ENCODE measurements around the gene MAP1B. TPM values are rescaled to one million over a fixed set of nuclear protein-coding genes. Genes with fewer than 3 reads are reported as not detected.

MAP1B gene
- total RNA-seq, 1 donor from 2014 or later = 2,530 TPM

DNA sequence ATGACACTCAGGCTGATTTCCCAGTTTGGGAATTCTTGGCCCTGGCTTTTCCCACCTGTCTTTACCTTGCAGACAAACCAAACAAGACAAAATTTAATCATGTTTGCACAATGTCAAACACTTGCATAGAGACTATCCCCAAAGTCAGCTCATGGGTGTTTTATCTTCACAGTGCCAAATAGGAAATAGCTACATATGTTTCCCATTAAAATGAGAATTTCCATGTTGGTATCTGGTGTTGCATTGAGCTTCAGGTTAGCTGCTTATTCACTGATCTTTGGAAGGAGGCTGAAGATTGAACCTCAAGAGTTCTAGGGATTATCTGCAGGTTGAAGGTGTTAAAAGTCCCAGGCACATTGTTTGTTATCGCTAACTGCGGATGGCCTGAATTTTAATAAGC is 19.5 kb downstream of the MAP1B start:
- Mint-ChIP-seq H3K4me1 (ENCODE audit: low read depth, unreplicated experiment) (peaks cover 66% of the 10 kb centered on the region), H3K36me3 (ENCODE audit: unreplicated experiment) (peaks cover 12% of the 10 kb centered on the region), H3K9me3 (ENCODE audit: unreplicated experiment) (peaks cover 12% of the 10 kb centered on the region), H3K27me3 (ENCODE audit: unreplicated experiment) (peaks cover 15% of the 10 kb centered on the region), H3K27ac (ENCODE audit: unreplicated experiment) (peak overlapping the region; percentile 30), H3K4me3 (ENCODE audit: unreplicated experiment) (peak overlapping the region; percentile 45)
- DNase-seq = no peak
- TF ChIP-seq, protein P1, sequence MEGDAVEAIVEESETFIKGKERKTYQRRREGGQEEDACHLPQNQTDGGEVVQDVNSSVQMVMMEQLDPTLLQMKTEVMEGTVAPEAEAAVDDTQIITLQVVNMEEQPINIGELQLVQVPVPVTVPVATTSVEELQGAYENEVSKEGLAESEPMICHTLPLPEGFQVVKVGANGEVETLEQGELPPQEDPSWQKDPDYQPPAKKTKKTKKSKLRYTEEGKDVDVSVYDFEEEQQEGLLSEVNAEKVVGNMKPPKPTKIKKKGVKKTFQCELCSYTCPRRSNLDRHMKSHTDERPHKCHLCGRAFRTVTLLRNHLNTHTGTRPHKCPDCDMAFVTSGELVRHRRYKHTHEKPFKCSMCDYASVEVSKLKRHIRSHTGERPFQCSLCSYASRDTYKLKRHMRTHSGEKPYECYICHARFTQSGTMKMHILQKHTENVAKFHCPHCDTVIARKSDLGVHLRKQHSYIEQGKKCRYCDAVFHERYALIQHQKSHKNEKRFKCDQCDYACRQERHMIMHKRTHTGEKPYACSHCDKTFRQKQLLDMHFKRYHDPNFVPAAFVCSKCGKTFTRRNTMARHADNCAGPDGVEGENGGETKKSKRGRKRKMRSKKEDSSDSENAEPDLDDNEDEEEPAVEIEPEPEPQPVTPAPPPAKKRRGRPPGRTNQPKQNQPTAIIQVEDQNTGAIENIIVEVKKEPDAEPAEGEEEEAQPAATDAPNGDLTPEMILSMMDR (IDR thresholded peaks at IDR 0.05; ENCODE audit: partially characterized antibody, unreplicated experiment) = no peak

DNA sequence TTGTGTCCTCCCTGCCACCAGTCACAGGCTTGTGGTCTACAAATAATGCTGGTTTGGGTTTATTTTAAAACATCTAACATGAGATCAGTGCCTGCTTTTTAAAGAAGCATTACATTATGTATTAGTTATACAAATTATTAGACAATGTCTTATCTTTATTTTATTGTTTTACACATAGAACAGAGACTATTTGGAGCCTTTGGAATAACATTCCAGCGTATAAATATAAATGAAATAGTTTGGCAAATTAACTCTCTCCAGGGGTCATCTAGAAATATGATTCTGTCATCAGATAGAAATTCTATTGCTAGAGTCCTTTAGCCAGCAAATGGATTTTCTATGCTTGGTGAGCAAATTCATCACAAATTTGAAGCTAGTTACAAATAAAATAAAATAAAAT is 22.4 kb downstream of the MAP1B start:
- no peak for DNase-seq
- H3K4me1 Mint-ChIP-seq (ENCODE audit: low read depth, unreplicated experiment) = peaks cover 65% of the 10 kb centered on the region
- peak overlapping the region; percentile 31 for H3K27ac Mint-ChIP-seq (ENCODE audit: unreplicated experiment)
- TF ChIP-seq, protein P1 (IDR thresholded peaks at IDR 0.05; ENCODE audit: partially characterized antibody, unreplicated experiment) = no peak
- H3K27me3 Mint-ChIP-seq (ENCODE audit: unreplicated experiment) = peaks cover 9% of the 10 kb centered on the region
- peak overlapping the region; percentile 47 for H3K4me3 Mint-ChIP-seq (ENCODE audit: unreplicated experiment)
- peaks cover 15% of the 10 kb centered on the region for H3K9me3 Mint-ChIP-seq (ENCODE audit: unreplicated experiment)
- H3K36me3 Mint-ChIP-seq (ENCODE audit: unreplicated experiment) = peaks cover 4% of the 10 kb centered on the region

DNA sequence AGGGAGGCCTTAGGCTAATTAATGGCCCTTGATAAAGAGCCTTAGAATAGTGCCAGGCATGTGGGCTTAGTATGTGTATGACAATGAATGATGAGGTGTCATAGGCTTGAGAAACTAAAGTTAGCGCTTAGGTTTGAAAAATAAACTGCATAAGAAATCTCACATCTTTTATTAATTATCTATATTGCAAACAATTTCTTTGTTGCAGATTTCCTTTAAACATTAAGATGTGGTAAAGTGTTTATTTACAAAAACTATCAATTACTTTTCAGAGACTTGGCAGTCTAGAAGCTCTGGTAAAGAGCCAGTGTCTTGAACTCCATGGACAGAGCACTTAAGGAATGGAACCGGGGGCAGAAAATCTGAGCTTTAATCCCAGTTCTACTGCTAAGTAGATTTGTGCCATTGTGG is 23.1 kb downstream of the MAP1B start:
- DNase-seq = no peak
- Mint-ChIP-seq H3K27ac (ENCODE audit: unreplicated experiment) (no peak overlapping the region), H3K27me3 (ENCODE audit: unreplicated experiment) (peaks cover 7% of the 10 kb centered on the region), H3K36me3 (ENCODE audit: unreplicated experiment) (peaks cover 4% of the 10 kb centered on the region), H3K4me1 (ENCODE audit: low read depth, unreplicated experiment) (peaks cover 62% of the 10 kb centered on the region), H3K4me3 (ENCODE audit: unreplicated experiment) (no peak overlapping the region), H3K9me3 (ENCODE audit: unreplicated experiment) (peaks cover 15% of the 10 kb centered on the region)
- TF ChIP-seq, protein P1 (IDR thresholded peaks at IDR 0.05; ENCODE audit: partially characterized antibody, unreplicated experiment) = no peak

DNA sequence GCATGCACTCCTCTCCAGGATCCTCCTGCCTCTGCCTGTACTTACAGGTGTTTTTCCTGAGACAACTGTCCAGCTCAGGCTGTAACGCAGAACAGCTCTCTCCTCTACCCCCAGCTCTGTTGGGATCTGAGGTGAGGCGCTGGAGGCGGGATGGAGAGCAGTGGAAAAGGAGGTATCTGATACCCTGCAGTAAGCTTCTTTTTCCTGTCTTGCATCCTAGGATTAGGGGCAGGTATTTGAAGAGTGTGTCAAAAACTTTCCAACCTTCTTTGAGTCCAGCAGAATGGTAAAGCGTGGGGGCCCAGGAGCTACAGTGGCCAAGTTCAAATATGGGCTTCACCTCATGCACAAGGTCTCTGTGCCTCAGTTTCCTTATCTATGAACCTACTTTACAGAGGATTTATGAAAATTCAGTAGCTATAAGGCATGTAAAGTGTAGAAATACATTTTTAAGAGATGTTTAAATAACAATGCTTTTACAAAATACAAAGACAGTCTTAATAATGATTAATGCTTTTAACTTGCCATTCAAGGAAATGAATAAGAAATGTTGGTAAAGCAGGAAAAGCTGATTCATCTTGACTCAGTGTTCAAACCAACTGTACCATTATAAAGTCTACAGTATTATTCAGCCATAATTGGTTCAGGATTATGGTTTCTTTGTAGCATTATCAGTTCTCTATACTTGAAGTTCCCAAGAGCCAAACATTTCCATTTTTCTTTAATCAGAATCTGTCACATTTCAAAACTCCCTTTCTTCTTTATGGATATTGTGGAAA is 26.1 kb downstream of the MAP1B start:
- peaks cover 4% of the 10 kb centered on the region for H3K36me3 Mint-ChIP-seq (ENCODE audit: unreplicated experiment)
- peaks cover 7% of the 10 kb centered on the region for H3K27me3 Mint-ChIP-seq (ENCODE audit: unreplicated experiment)
- H3K4me3 Mint-ChIP-seq (ENCODE audit: unreplicated experiment) = peak overlapping the region; percentile 75
- peak overlapping the region; percentile 92 for H3K27ac Mint-ChIP-seq (ENCODE audit: unreplicated experiment)
- no peak for DNase-seq
- H3K9me3 Mint-ChIP-seq (ENCODE audit: unreplicated experiment) = peaks cover 11% of the 10 kb centered on the region
- H3K4me1 Mint-ChIP-seq (ENCODE audit: low read depth, unreplicated experiment) = peaks cover 53% of the 10 kb centered on the region
- TF ChIP-seq, protein P1 (IDR thresholded peaks at IDR 0.05; ENCODE audit: partially characterized antibody, unreplicated experiment) = no peak

DNA sequence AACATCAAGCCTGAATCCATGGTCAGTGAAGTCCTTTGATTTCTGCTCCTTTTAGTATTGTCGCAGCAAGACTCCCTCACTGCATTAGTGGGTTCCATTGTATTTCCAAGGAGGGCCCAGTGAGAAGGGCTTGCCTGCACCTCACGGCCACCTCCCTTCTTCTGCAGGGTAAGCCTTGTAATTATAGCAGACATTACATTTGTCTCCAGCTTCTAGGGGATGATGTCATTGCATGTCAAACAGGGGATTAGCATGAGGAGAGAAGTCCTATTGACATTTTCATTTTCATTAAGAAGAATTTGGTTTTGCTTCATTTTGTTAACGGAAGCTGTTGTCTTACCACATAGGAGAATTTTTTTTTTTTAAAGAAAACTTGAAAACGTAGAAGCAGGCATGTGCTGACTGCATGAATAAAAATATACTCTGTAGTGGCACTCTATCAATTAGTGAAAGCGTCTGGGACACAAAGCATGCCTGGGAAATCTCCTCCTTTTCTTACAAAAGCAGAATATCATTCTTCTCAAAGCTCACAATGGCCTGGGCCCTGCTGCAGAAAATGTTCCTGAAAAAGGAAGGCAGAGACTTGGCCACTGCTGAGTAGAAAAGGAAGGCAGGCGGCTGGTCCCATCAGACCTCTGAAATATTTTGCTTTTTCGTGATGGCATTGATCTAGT is 27.1 kb downstream of the MAP1B start:
- H3K4me1 Mint-ChIP-seq (ENCODE audit: low read depth, unreplicated experiment) = peaks cover 57% of the 10 kb centered on the region
- TF ChIP-seq, protein P1 (IDR thresholded peaks at IDR 0.05; ENCODE audit: partially characterized antibody, unreplicated experiment) = no peak
- H3K27me3 Mint-ChIP-seq (ENCODE audit: unreplicated experiment) = peaks cover 7% of the 10 kb centered on the region
- peaks cover 11% of the 10 kb centered on the region for H3K9me3 Mint-ChIP-seq (ENCODE audit: unreplicated experiment)
- H3K36me3 Mint-ChIP-seq (ENCODE audit: unreplicated experiment) = peaks cover 4% of the 10 kb centered on the region
- peak overlapping the region; percentile 92 for H3K27ac Mint-ChIP-seq (ENCODE audit: unreplicated experiment)
- H3K4me3 Mint-ChIP-seq (ENCODE audit: unreplicated experiment) = peak overlapping the region; percentile 75
- DNase-seq = no peak
